Measurements from ENCODE around the gene TEAD2.

DNA sequence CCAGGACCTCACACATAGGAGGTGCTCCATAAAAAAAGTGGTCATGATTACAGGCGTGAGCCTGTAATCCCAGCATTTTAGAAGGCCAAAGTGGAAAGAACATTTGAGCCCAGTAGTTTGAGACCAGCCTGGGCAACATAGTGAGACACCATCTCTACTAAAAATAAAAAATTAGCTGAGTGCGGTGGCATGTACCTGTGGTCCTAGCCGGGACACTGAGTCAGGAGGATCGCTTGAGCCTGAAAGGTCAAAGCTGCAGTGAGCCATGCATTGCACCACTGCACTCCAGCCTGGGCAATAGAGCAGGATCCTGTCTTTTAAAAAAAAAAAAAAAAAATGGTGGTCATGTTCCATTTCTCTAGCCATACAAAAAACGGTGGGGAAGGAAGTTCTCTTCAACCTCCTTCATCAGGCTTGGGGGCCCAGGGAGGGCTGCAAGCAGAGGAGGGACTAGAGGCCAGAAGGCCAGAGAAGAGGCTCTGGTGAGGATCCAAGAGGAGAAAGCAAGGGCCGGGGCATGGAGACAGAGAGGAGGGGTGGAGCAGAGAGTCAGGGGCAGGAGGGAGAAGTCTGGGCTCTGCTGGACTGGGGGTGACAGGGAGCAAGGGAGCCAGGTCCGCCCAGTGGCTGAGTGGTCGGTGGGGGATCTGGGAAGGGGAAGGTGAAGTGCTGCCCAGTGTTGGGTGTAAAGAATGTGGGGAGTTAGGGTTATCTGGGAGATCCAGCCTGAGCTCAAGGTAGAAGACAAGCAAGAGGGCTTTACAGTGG lies 34.7 kb upstream of the TEAD2 start:
- TF ChIP-seq CTCF (conservative IDR thresholded peaks at IDR 0.05; ENCODE audit: low read depth, low read length) (no peak), EZH2 (IDR thresholded peaks at IDR 0.05; ENCODE audit: borderline replicate concordance, low read depth, low read length, poor library complexity, severe bottlenecking) (no peak)
